ENCODE data around the gene HSPA1A. TPM values are rescaled to one million over a fixed set of nuclear protein-coding genes. Genes with fewer than 3 reads are reported as not detected.
A peak's percentile ranks its signal among the peaks of the same experiment; 100 is the strongest.
"Not testable (repeated sequence)": the region's sequence is repeated elsewhere in the genome, so short reads cannot be mapped to it uniquely, and the experiment has no call there.

Gene HSPA1A
- total RNA-seq, 1 donor: 132 TPM

- no peak for TF ChIP-seq CTCF (IDR thresholded peaks at IDR 0.05; ENCODE audit: insufficient read depth, low read depth, low read length)
- peak overlapping the region; percentile 99 for H3K4me3 ChIP-seq (ENCODE audit: low read depth, low read length)
- peak; percentile 89 for DNase-seq (ENCODE audit: low read depth)
Observed at GRCh38 chr6:31834367-31835250, 19.3 kb downstream of the HSPA1A start.

GRCh38 chr6:31836047-31836473, 20.7 kb downstream of the HSPA1A start:
- no peak for TF ChIP-seq CTCF (IDR thresholded peaks at IDR 0.05; ENCODE audit: insufficient read depth, low read depth, low read length)
- DNase-seq (ENCODE audit: low read depth): peak; percentile 37
- H3K4me3 ChIP-seq (ENCODE audit: low read depth, low read length): peak overlapping the region; percentile 99

- H3K4me3 ChIP-seq (ENCODE audit: low read depth, low read length): peak overlapping the region; percentile 99
- no peak for TF ChIP-seq CTCF (IDR thresholded peaks at IDR 0.05; ENCODE audit: insufficient read depth, low read depth, low read length)
- peak; percentile 57 for DNase-seq (ENCODE audit: low read depth)
Observed at GRCh38 chr6:31836474-31837368, 21.4 kb downstream of the HSPA1A start.

- no peak for TF ChIP-seq CTCF (IDR thresholded peaks at IDR 0.05; ENCODE audit: insufficient read depth, low read depth, low read length)
- H3K4me3 ChIP-seq (ENCODE audit: low read depth, low read length): peak overlapping the region; percentile 99
- DNase-seq (ENCODE audit: low read depth): no peak
Observed at GRCh38 chr6:31837369-31838113, 22.2 kb downstream of the HSPA1A start.

- H3K4me3 ChIP-seq (ENCODE audit: low read depth, low read length): peak overlapping the region; percentile 99
- DNase-seq (ENCODE audit: low read depth): not testable (repeated sequence)
Observed at GRCh38 chr6:31838114-31838553, 22.8 kb downstream of the HSPA1A start.

- H3K4me3 ChIP-seq (ENCODE audit: low read depth, low read length): no peak overlapping the region
- no peak for DNase-seq (ENCODE audit: low read depth)
- no peak for TF ChIP-seq CTCF (IDR thresholded peaks at IDR 0.05; ENCODE audit: insufficient read depth, low read depth, low read length)
Observed at GRCh38 chr6:31838968-31839367, 23.6 kb downstream of the HSPA1A start.

- not testable (repeated sequence) for H3K4me3 ChIP-seq (ENCODE audit: low read depth, low read length); DNase-seq (ENCODE audit: low read depth)
Observed at GRCh38 chr6:31839779-31840126, 24.4 kb downstream of the HSPA1A start.

Data from fibroblast of villous mesenchyme (primary cell).